K562 (cell line): ENCODE data around the gene TRIM69. TPM values are rescaled to one million over a fixed set of nuclear protein-coding genes. Genes with fewer than 3 reads are reported as not detected.

Experiments used
- ETV6 ChIP-seq, 3 experiments: fragments of 150-350 bp in 1 of 3; sonication (generic) in 1 of 3; formaldehyde crosslinking in 1 of 3; IDR thresholded peaks; 2 replicates each; pipeline versions ENCODE4 v1.6.1 to v1.8.0; 2014 to 2022; ENCODE audit warnings: borderline replicate concordance in 2 of 3, low read depth in 2 of 3, antibody characterized with exemption in 1 of 3, low read length in 1 of 3, mild to moderate bottlenecking in 1 of 3, missing genetic modification reagents in 1 of 3
- FOXK1 ChIP-seq: sonication (generic); formaldehyde crosslinking; IDR thresholded peaks from 2 replicates; pipeline ENCODE4 v1.8.0; 2022; ENCODE audit warnings: missing genetic modification reagents, mild to moderate bottlenecking, borderline replicate concordance
- HCFC1 ChIP-seq: IDR thresholded peaks from 2 replicates; pipeline ENCODE4 v1.6.1; 2012; ENCODE audit warnings: low read depth, low read length, improper control_type of control experiment
- KLF16 ChIP-seq: IDR thresholded peaks from 2 replicates; pipeline ENCODE4 v1.6.1; 2016; ENCODE audit warnings: antibody characterized with exemption
- KLF6 ChIP-seq: fragments of 250-450 bp; sonication (Bioruptor Pico); IDR thresholded peaks from 2 replicates; pipeline ENCODE4 v1.4.0; 2020; ENCODE audit warnings: mild to moderate bottlenecking, moderate library complexity, borderline replicate concordance
- NFIX ChIP-seq: fragments of 250-450 bp; sonication (Bioruptor Pico); IDR thresholded peaks from 2 replicates; pipeline ENCODE4 v1.4.0; 2020; ENCODE audit warnings: low read depth, mild to moderate bottlenecking, moderate library complexity
- NRF1 ChIP-seq, 2 experiments: fragments of 450-650 bp; IDR thresholded peaks in 1 of 2; conservative IDR thresholded peaks in 1 of 2; 2 replicates each; pipeline ENCODE4 v1.6.1; 2014; ENCODE audit warnings: mild to moderate bottlenecking in 2 of 2
- PREB ChIP-seq: sonication (generic); formaldehyde crosslinking; IDR thresholded peaks from 2 replicates; pipeline ENCODE4 v1.8.1; 2023; ENCODE audit warnings: mild to moderate bottlenecking, missing genetic modification reagents
- RFX5 ChIP-seq: IDR thresholded peaks from 2 replicates; pipeline ENCODE4 v1.6.1; 2011; ENCODE audit warnings: low read depth, mild to moderate bottlenecking, improper control_type of control experiment, low read length
- SAFB2 ChIP-seq: fragments of 200-400 bp; formaldehyde crosslinking; IDR thresholded peaks from 2 replicates; pipeline ENCODE4 v1.6.1; 2018; ENCODE audit warnings: borderline replicate concordance, low read length, low read depth, moderate library complexity; ENCODE audit not compliant: severe bottlenecking
- THAP12 ChIP-seq: fragments of 250-450 bp; sonication (Bioruptor Pico); IDR thresholded peaks from 2 replicates; pipeline ENCODE4 v1.9.0; 2021; ENCODE audit warnings: mild to moderate bottlenecking, inconsistent platforms
- ZBTB1 ChIP-seq: sonication (generic); formaldehyde crosslinking; IDR thresholded peaks from 2 replicates; pipeline ENCODE4 v1.8.1; 2023; ENCODE audit warnings: missing genetic modification reagents, low read depth, mild to moderate bottlenecking, borderline replicate concordance
- ZNF592 ChIP-seq: fragments of 450-650 bp; IDR thresholded peaks from 2 replicates; pipeline ENCODE4 v1.6.1; 2017; ENCODE audit warnings: antibody characterized with exemption, mild to moderate bottlenecking
- polyA plus RNA-seq, 8 experiments: library from polyadenylated mRNA; depleted of rRNA in 4 of 8; stranded (reverse) in 5 of 8; unstranded in 3 of 8; fragments of >200 nt; fragmentation: Nextera tagmentation in 2 of 8; fragmentation: Illumina TruSeq in 1 of 8; extraction: Ambion mirVana in 2 of 8; extraction: Trizol in 1 of 8; gene quantifications; 2 replicates each; pipeline versions ENCODE4 v1.2.1 to v1.2.3, GENCODE V29; 2011 to 2014; ENCODE audit warnings: inconsistent platforms in 1 of 8, missing spikeins in 1 of 8
- total RNA-seq, 7 experiments: library from RNA; depleted of rRNA in 6 of 7; stranded (reverse); fragments of >200 nt in 6 of 7; fragmentation: Illumina TruSeq in 2 of 7; extraction: Trizol in 2 of 7; gene quantifications; 2 replicates each; pipeline versions ENCODE4 v1.2.1 to v1.2.3, GENCODE V29; 2011 to 2021; ENCODE audit warnings: low replicate concordance in 1 of 7
- TF ChIP-seq, protein P1 (sequence below), 3 experiments: fragments of 200-800 bp in 1 of 3; fragments of 250-450 bp in 1 of 3; fragments of 450-650 bp in 1 of 3; sonication (Bioruptor Pico) in 1 of 3; sonication (Bioruptor generic) in 1 of 3; formaldehyde crosslinking in 1 of 3; IDR thresholded peaks; 2 replicates each; pipeline versions ENCODE4 v1.6.1 to v1.8.0; 2016 to 2022; ENCODE audit warnings: mild to moderate bottlenecking in 2 of 3, missing genetic modification characterization in 2 of 3, missing compliant biosample characterization in 1 of 3, moderate library complexity in 1 of 3

The TRIM69 gene
- total and polyA plus RNA-seq, 9 of the 15 experiments (the other 6 are each of a cell fraction or from before 2014, with no cell fraction given): 1.0 to 4.3 (median 2.3) TPM

DNA sequence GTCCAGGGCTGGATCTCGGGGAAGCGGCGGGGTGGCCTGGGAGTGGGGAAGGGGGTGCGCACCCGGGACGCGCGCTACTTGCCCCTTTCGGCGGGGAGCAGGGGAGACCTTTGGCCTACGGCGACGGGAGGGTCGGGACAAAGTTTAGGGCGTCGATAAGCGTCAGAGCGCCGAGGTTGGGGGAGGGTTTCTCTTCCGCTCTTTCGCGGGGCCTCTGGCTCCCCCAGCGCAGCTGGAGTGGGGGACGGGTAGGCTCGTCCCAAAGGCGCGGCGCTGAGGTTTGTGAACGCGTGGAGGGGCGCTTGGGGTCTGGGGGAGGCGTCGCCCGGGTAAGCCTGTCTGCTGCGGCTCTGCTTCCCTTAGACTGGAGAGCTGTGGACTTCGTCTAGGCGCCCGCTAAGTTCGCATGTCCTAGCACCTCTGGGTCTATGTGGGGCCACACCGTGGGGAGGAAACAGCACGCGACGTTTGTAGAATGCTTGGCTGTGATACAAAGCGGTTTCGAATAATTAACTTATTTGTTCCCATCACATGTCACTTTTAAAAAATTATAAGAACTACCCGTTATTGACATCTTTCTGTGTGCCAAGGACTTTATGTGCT, 24.5 kb upstream of the TRIM69 start (continued):
- TF ChIP-seq PREB: peak; percentile 14; the same call in 1 of the 2 replicates
- no peak for TF ChIP-seq ETV6 (IDR thresholded peaks at IDR 0.05; ENCODE audit: borderline replicate concordance in 1 of 2, low read depth in 2 of 2, low read length in 1 of 2)
- TF ChIP-seq ETV6 (CRISPR knock-in tag; IDR thresholded peaks at IDR 0.05; ENCODE audit: borderline replicate concordance): no peak
- TF ChIP-seq HCFC1: no peak
- no peak for TF ChIP-seq KLF6 (CRISPR knock-in tag)
- TF ChIP-seq KLF16: no peak
- TF ChIP-seq SAFB2: no peak
- no peak for TF ChIP-seq RFX5
- TF ChIP-seq NFIX (CRISPR knock-in tag): no peak
- TF ChIP-seq, protein P1, sequence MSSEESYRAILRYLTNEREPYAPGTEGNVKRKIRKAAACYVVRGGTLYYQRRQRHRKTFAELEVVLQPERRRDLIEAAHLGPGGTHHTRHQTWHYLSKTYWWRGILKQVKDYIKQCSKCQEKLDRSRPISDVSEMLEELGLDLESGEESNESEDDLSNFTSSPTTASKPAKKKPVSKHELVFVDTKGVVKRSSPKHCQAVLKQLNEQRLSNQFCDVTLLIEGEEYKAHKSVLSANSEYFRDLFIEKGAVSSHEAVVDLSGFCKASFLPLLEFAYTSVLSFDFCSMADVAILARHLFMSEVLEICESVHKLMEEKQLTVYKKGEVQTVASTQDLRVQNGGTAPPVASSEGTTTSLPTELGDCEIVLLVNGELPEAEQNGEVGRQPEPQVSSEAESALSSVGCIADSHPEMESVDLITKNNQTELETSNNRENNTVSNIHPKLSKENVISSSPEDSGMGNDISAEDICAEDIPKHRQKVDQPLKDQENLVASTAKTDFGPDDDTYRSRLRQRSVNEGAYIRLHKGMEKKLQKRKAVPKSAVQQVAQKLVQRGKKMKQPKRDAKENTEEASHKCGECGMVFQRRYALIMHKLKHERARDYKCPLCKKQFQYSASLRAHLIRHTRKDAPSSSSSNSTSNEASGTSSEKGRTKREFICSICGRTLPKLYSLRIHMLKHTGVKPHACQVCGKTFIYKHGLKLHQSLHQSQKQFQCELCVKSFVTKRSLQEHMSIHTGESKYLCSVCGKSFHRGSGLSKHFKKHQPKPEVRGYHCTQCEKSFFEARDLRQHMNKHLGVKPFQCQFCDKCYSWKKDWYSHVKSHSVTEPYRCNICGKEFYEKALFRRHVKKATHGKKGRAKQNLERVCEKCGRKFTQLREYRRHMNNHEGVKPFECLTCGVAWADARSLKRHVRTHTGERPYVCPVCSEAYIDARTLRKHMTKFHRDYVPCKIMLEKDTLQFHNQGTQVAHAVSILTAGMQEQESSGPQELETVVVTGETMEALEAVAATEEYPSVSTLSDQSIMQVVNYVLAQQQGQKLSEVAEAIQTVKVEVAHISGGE (CRISPR knock-in tag; IDR thresholded peaks at IDR 0.05): no peak
- TF ChIP-seq FOXK1 (CRISPR knock-in tag): no peak
- TF ChIP-seq ZBTB1: peak; percentile 47; the same call in 1 of the 2 replicates
- no peak for TF ChIP-seq THAP12 (CRISPR knock-in tag)
- TF ChIP-seq ZNF592: peak; percentile 68; the same call in 1 of the 2 replicates
- 0 out of 4 replicates have a peak, but pooled peaks of 1 of the 2 experiments have one; percentile 14 for TF ChIP-seq NRF1 (conservative IDR thresholded peaks at IDR 0.05 in 1 of 2, IDR thresholded peaks at IDR 0.05 in 1 of 2)
